KMS-11 (cell line): ENCODE data around the gene STUM.

Experiments used
- H2AFZ ChIP-seq: fragments of 200-600 bp; sonication (generic); 2 replicates; pipeline ENCODE4 v1.6.1; 2016; ENCODE audit warnings: antibody characterized with exemption, mixed run types, low read depth
- H3K27ac ChIP-seq: fragments of 200-600 bp; sonication (generic); 2 replicates; pipeline ENCODE4 v1.6.1; 2016; ENCODE audit warnings: mild to moderate bottlenecking, mixed run types
- H3K27me3 ChIP-seq: fragments of 200-600 bp; sonication (generic); 2 replicates; pipeline ENCODE4 v1.6.1; 2017; ENCODE audit warnings: mild to moderate bottlenecking, low read depth, mixed run types, moderate library complexity; ENCODE audit not compliant: insufficient read depth
- H3K36me3 ChIP-seq: fragments of 200-600 bp; sonication (generic); 2 replicates; pipeline ENCODE4 v1.6.1; 2017; ENCODE audit warnings: mild to moderate bottlenecking, mixed run types; ENCODE audit not compliant: insufficient read depth
- H3K4me1 ChIP-seq: fragments of 200-600 bp; sonication (generic); 2 replicates; pipeline ENCODE4 v1.6.1; 2016; ENCODE audit warnings: mild to moderate bottlenecking, low read depth, mixed run types; ENCODE audit not compliant: poor library complexity, severe bottlenecking
- H3K4me2 ChIP-seq: fragments of 200-600 bp; sonication (generic); 2 replicates; pipeline ENCODE4 v1.7.0; 2016; ENCODE audit warnings: mild to moderate bottlenecking, mixed run types
- H3K4me3 ChIP-seq: fragments of 200-600 bp; sonication (generic); IDR thresholded peaks from 2 replicates; pipeline ENCODE4 v1.6.1; 2017; ENCODE audit warnings: low read depth, low read length, mixed read lengths; ENCODE audit not compliant: insufficient read depth
- H3K79me2 ChIP-seq: fragments of 200-600 bp; sonication (generic); 2 replicates; pipeline ENCODE4 v1.6.1; 2016; ENCODE audit warnings: low read depth, mixed run types; ENCODE audit not compliant: insufficient read depth
- H3K9ac ChIP-seq: fragments of 200-600 bp; sonication (generic); 2 replicates; pipeline ENCODE4 v1.6.1; 2016; ENCODE audit warnings: mild to moderate bottlenecking, mixed run types
- H4K20me1 ChIP-seq: fragments of 200-600 bp; sonication (generic); 2 replicates; pipeline ENCODE4 v1.6.1; 2016; ENCODE audit warnings: mild to moderate bottlenecking, mixed run types; ENCODE audit not compliant: insufficient read depth
- TF ChIP-seq, protein P1 (sequence below): fragments of 200-600 bp; sonication (generic); conservative IDR thresholded peaks from 2 replicates; pipeline ENCODE4 v1.6.1; 2017; ENCODE audit warnings: low read depth, mild to moderate bottlenecking, antibody characterized with exemption, low read length, moderate library complexity, mixed read lengths

STUM gene

DNA sequence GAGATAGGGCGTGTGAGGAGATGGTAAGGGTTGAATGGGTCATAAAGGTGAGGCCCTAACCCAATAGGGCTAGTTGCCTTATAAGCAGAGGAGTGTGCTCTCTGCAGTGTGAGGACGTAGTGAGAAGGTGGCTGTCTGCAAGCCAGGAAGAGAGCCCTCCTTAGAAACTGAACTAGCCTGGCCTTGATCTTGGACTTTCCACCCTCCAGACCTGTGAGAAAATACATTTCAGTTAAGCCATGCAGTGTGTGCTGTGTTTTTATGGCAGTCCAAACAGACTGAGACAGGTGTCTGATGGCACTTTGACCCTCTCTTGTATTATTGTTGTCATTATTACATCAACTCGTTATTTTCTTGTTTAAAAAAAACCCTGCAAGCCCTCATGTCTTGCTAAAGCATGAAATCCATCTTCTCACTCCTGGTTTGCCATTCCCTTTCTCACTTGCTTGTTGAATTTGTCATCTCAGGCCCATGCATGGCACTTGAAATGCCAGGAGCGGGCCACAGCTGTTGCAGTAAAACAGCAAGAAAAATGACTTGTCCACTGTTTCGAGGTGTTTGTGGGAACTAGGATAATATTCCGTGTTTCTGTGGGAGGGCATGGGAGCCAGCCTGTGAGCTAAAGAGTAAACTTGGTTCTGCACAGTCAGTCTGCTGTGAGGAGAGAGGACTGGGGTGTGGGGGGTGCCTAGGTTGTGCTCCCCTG, 78.6 kb downstream of the STUM start:
- H3K4me2 ChIP-seq: no peak overlapping the region
- H3K4me3 ChIP-seq: no peak overlapping the region
- no peaks in the 10 kb centered on the region for H4K20me1 ChIP-seq
- H3K36me3 ChIP-seq: no peaks in the 10 kb centered on the region
- no peak overlapping the region for H2AFZ ChIP-seq
- H3K9ac ChIP-seq: no peak overlapping the region
- no peak overlapping the region for H3K27ac ChIP-seq
- peaks cover 6% of the 10 kb centered on the region for H3K4me1 ChIP-seq
- no peaks in the 10 kb centered on the region for H3K79me2 ChIP-seq
- TF ChIP-seq, protein P1, sequence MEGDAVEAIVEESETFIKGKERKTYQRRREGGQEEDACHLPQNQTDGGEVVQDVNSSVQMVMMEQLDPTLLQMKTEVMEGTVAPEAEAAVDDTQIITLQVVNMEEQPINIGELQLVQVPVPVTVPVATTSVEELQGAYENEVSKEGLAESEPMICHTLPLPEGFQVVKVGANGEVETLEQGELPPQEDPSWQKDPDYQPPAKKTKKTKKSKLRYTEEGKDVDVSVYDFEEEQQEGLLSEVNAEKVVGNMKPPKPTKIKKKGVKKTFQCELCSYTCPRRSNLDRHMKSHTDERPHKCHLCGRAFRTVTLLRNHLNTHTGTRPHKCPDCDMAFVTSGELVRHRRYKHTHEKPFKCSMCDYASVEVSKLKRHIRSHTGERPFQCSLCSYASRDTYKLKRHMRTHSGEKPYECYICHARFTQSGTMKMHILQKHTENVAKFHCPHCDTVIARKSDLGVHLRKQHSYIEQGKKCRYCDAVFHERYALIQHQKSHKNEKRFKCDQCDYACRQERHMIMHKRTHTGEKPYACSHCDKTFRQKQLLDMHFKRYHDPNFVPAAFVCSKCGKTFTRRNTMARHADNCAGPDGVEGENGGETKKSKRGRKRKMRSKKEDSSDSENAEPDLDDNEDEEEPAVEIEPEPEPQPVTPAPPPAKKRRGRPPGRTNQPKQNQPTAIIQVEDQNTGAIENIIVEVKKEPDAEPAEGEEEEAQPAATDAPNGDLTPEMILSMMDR: no peak
- H3K27me3 ChIP-seq: no peaks in the 10 kb centered on the region

DNA sequence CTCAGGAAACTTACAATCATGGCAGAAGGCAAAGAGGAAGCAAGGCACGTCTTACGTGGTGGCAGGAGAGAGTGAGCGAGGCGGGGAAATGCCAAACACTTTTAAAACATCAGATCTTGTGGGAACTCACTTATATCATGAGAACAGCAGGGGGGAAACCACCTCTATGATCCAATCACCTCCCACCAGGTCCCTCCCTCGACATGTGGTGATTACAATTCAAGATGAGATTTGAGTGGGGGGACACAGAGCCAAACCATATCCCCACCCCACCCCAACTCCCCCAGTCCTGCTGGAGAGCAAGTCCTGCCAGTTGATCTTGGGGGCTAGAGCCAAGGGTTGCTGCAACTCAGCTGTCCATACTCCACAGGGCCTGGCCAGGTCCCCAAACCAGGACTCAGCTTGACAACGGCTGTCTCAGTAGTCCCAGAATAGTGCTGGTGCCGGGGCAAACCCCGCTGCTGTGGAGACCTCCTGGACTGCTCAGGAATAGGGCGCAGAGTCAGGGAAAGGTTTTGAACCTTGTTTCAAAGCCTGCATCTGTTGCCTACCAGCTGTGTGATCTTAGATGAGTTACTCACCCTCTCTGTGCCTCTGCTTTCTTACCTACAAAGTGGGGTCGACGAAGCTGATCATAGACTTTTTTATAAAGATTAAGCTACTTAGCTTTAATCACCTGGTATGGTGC, 79.5 kb downstream of the STUM start:
- peaks cover 6% of the 10 kb centered on the region for H3K4me1 ChIP-seq
- H3K27me3 ChIP-seq: no peaks in the 10 kb centered on the region
- TF ChIP-seq, protein P1: no peak
- no peak overlapping the region for H3K4me3 ChIP-seq
- H3K27ac ChIP-seq: no peak overlapping the region
- H4K20me1 ChIP-seq: no peaks in the 10 kb centered on the region
- H3K9ac ChIP-seq: no peak overlapping the region
- no peak overlapping the region for H3K4me2 ChIP-seq
- H2AFZ ChIP-seq: no peak overlapping the region
- no peaks in the 10 kb centered on the region for H3K36me3 ChIP-seq
- no peaks in the 10 kb centered on the region for H3K79me2 ChIP-seq

DNA sequence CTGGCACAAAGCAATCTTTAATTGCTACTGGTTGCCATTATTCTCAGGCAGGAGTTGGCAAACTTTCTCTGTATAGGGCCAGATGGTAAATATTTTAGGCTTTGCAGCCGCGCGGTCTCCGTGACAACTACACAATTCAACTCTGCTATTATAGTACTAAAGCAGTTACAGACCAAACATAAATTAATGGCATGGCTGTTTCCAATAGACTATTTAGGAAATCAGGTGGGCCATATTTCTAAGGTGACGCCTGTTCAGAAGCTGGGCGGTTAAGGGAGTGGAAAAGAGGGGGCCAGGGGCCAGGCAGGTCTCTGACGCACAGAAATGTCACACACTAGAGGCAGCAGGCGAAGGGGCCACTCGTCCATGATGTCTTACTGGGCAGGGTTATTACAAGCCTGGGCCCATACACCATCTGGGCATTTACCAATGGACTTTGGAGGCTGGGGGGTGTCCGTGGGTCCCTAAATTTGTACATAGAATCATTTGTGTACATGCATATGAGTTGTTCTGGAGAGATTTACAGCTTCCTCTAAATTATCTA, 80.1 kb downstream of the STUM start:
- no peak overlapping the region for H3K4me2 ChIP-seq
- no peaks in the 10 kb centered on the region for H3K27me3 ChIP-seq
- no peak overlapping the region for H2AFZ ChIP-seq
- H3K27ac ChIP-seq: no peak overlapping the region
- H4K20me1 ChIP-seq: no peaks in the 10 kb centered on the region
- peaks cover 9% of the 10 kb centered on the region for H3K4me1 ChIP-seq
- H3K9ac ChIP-seq: no peak overlapping the region
- TF ChIP-seq, protein P1: no peak
- H3K79me2 ChIP-seq: no peaks in the 10 kb centered on the region
- no peaks in the 10 kb centered on the region for H3K36me3 ChIP-seq
- H3K4me3 ChIP-seq: no peak overlapping the region

DNA sequence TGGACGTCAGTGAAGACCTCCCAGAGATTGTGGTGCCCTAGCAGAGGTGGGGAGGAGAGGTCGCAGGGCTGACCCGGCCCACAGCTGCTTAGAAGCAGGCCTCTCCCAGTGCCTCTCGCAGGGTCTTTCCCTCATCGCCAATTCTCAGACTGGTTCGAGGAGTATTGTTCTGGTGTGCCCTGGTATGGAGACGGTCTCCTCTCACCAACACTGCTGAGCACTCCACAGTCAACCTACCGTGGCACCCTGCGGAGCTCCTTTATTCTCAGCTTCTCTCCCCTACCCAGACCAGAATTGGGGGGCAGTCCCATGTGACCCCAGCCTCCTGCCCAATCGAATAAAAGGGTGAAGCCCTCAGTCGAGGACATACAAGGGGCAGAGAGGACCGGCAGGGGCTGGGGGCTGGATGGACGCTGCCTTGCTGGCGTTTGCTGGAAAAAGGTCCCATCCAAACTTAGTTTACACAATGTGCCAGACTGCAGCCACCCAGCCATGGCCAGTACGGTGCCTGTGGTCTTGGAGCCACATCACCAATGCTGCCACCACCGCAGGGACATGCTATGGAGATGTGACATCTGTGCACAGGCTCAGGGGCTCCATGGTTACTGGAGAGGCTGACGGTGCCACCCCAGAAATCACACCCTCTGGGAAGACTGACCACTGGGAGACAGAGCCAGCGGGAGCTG, 80.8 kb downstream of the STUM start:
- Histone ChIP-seq H3K9ac (no peak overlapping the region), H3K4me1 (peaks cover 16% of the 10 kb centered on the region), H3K36me3 (no peaks in the 10 kb centered on the region), H3K79me2 (no peaks in the 10 kb centered on the region), H4K20me1 (no peaks in the 10 kb centered on the region), H3K4me2 (no peak overlapping the region), H2AFZ (no peak overlapping the region), H3K27ac (no peak overlapping the region), H3K4me3 (no peak overlapping the region), H3K27me3 (no peaks in the 10 kb centered on the region)
- TF ChIP-seq, protein P1: no peak
